GM03348 (cell line): ENCODE data around the gene HYPK.

Source experiments
- DNase-seq: peaks from one replicate; pipeline ENCODE4 v3.0.0; 2012; ENCODE audit warnings: low spot score

Gene HYPK

GRCh38 chr15:43800286-43801141 lies at the start of gene HYPK:
Gene HYPK, plus strand, starts transcription at chr15:43800599. Its CDS starts 24 bp downstream, at chr15:43800623.
- DNase-seq, result peak; percentile 93

- no peak for DNase-seq
These were observed 48.5 kb upstream of the HYPK start for GRCh38 chr15:43751885-43752284.

DNA sequence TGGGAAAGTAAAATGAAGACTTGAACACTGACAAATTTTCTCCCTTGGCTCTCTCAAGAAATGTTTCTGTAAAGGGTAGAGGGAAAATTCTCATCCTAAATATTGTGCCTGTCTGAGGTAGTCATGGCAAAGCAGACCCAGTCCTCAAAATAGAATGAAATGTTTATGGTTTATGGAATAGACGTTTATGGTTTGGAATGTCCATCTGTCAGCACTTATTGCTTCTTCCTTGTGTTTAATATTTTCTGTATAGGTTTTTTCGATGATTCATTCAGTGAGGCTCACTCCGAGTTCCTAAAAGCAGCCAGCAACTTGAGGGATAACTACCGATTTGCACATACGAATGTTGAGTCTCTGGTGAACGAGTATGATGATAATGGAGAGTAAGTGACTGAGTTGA lies 37.6 kb upstream of the HYPK start:
- DNase-seq, result no peak

- DNase-seq, result no peak
These were observed 36.5 kb upstream of the HYPK start for GRCh38 chr15:43763819-43764446.

DNA sequence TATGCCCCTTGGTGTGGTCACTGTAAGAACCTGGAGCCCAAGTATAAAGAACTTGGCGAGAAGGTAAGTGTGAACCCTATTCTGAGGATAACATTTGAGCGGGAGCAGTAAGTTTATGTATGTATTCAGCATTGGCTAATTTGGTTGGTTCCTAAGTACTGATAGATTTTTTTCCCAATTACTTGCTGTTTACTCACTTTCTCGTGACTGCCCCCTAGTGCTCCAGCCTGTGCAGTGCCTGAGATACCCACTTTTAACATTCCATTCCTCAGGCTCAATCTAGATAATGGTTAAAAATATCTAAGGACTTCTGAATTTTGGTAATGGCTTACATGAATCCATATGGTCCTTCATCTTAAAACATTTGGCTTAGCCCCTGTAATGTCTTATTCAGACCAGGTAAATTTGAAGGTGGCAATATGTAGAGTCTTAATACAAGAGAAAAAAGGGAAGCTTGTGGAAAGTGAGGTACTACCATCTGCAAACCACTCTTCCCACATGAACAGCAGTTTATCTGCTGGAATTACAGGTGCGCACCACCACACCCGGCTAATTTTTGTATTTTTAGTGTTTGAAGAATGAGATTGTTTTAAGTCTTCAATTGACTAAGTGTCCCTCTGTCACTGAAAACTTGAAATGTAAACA lies 30.7 kb upstream of the HYPK start:
- peak; percentile 80 for DNase-seq

DNA sequence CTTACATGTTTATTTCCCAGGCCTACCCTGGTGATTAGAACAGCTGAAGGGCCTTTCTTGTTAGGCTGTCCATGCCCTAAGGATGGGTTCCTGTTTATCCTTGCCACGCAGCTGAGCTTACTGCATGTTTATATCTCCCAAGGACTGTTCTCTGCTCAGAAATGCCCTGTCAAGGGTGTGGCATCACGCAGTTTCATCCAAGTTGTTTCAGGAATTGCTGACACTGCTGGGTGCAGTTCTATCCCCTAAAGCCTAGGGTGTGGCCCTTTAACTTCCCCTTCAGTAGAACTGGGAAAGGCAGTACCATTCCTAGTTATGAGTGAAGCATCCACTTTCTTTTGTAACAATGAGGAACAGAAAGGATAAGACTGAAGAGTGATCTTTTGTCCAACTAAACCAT lies 28.6 kb upstream of the HYPK start:
- no peak for DNase-seq

GRCh38 chr15:43772624-43773023 lies 27.8 kb upstream of the HYPK start:
- DNase-seq, result no peak

GRCh38 chr15:43774062-43774461 lies 26.3 kb upstream of the HYPK start:
- no peak for DNase-seq

- no peak for DNase-seq
These were observed 24.9 kb upstream of the HYPK start for GRCh38 chr15:43775411-43775965.

GRCh38 chr15:43776101-43776717 lies 24.2 kb upstream of the HYPK start:
- DNase-seq, result no peak

GRCh38 chr15:43776718-43777266 lies 23.6 kb upstream of the HYPK start, which contains the start of gene ELL3:
Gene ELL3, minus strand, starts transcription at chr15:43776966. Its CDS starts 65 bp downstream, at chr15:43776901.
- DNase-seq, result peak; percentile 90

DNA sequence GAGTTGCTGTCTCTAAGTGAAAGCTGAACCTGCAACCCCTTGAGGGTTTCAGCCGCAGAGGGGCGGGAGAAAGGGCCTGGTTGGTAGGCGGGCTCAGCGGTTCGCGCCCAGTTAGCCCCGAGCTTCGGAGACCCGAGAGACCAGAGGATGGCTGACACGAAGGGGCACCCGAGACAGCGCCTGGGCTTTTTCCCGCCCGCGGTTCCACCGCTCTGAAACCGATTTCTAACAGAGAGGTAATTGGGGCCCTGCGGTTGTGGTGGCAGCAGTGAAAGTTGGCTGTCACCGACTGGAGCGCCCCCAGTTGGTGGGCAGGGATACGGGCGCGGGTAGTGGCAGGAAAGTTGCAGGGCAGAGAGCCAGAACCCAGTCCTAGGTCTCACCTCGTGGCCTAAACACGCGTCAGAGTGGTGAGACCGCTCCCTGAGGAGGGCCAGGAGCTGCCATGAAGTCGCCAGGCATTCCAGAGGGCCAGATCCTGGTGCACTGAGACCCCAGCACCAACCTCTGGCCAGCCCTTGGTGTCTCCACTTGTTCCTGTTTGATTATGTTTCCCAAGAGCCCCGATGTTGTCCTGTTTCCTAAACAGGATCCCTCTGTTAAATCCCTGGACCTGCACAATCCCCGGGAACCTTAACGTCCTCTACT lies 23.0 kb upstream of the HYPK start:
- DNase-seq, result peak; percentile 85

DNA sequence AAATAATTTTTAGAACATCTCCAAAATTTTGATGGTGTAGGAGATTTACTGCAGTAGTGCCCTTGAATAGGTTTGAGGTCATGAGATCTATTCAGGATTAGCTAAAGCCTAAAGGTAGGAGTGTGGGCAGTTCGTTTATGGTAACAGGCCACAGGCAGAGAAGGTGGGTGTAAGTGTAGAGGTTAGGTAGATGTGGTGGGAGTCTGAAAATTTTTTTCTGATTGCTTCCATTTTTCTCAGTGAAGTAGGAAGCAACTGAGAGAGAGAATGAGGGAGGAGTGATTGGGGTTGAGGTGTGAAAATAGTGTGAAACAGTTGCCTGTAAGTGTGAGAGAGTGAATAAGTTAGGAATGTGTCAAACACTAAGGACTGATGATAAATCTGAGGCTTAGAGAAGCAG lies 21.4 kb upstream of the HYPK start:
- DNase-seq, result no peak

DNA sequence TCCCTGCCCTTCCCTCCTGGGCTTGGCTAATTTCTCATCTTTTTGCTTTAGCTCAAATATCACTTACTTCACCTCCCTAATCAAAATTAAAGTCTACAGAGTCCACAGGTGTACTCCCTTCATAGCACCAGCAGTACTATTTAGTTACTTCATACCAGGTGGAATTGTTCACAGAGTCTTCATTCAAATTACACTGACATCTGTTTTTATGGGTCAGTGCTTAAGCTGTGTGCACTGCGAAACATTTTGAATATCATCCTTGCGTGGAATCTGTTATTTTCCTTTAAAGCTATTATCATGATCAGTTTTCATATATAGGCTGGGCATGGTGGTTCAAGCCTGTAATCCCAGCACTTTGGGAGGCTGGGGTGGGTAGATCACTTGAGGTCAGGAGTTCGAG lies 11.0 kb upstream of the HYPK start:
- no peak for DNase-seq

DNA sequence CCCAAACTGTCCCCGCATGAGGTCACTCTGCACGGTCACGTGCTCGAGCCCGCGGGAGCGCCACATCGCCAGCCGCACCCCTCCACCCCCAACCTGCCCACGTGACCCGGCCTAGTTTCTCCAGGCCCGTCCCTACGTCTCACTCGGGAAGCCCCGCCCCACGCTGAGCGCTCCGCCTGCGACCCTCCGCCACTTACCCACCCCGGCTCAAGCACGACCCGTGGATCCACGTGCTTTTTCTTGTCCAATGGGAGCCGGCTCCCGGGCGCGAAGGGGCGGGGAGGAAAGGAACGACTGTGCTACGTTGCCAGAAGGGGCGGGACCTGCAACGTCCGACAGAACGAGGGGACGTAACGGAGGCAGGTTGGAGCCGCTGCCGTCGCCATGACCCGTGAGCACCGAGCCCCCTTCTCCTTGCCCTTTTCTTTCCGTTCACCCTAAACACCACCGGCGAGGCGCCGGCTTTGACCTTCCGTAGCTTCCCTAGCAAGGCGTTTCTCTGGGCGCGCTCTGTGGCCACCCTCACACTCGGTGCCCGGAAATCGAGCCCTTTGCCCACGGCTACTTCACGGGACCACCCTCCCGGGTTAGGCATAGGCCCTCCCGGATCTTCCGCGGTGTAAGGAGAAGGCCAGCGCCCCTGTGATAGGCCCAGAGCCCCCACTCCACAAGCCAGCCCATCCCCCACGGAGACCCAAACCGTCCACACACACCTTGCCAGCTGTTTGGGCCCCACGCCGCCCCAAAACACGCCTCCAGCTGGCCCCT lies 8.2 kb upstream of the HYPK start, which contains the start of gene SERF2:
Gene SERF2, plus strand, starts transcription at position 328 of the 768 bp plus-strand sequence. Its CDS starts 57 bp downstream, at position 385.
- peak; percentile 100 for DNase-seq

DNA sequence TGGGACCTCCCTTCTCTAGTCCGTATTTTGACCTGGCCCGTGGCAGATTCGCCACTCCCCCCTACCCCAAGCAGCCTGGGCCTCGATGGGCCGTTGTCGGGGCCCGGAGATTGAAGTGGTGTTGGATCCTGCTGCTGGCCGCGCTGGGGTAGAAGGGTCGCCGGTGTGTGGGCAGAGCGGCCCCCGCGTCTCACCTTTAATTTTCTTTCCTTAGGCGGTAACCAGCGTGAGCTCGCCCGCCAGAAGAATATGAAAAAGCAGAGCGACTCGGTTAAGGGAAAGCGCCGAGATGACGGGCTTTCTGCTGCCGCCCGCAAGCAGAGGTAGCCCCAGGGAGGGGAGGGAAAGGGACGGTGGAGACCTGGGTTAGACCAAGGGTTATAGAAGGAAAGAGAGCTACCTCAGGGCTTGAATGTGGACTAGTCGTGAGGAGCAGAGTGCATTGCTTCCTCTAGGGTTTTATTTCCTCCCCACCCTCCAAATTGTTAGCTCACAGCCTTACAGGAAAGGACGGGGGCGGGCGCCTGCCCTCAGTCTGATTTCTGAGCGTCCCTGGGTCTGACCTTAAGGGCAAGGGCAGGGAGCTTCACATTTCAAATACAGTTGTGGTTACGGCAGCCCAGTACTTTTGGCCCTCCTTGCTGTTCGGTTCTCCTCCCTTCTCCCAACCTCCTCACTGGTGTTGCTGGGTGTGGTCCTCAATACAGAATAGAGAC lies 7.5 kb upstream of the HYPK start:
- peak; percentile 67 for DNase-seq

- DNase-seq, result no peak
These were observed 6.8 kb upstream of the HYPK start for GRCh38 chr15:43793647-43794046.

- DNase-seq, result no peak
These were observed 5.9 kb upstream of the HYPK start for GRCh38 chr15:43794269-43795037.

- DNase-seq, result no peak
These were observed 5.2 kb upstream of the HYPK start for GRCh38 chr15:43795197-43795596.
